ENCODE data around the gene ITGB4. TPM values are rescaled to one million over a fixed set of nuclear protein-coding genes. Genes with fewer than 3 reads are reported as not detected.
A peak's percentile ranks its signal among the peaks of the same experiment; 100 is the strongest.

The ITGB4 gene
- total RNA-seq, 6 experiments from 2014 or later, result 0.28 to 1.0 (median 0.76) TPM; not detected in 1

DNA sequence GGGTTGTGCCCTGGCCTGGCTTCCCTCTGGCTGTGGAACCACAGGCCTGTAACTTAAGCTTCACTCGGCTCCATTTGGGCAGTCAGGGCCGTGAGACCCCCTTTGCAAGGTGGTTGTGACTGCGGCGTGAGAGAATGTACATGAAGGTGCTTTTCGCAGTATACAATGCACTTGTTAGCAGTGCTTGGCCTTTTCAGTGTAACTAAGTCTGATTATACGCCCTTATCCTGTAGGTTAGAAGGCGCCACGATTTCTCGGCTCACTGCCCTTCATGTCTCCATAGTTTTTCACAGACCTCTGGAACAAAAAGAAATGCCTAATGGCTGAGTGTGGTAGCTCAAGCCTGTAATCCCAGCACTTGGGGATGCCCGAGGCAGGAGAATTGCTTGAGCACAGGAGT lies 40.8 kb upstream of the ITGB4 start:
- Mint-ChIP-seq H3K4me3 (peak overlapping the region; percentile 63), H3K9me3 (no peaks in the 10 kb centered on the region), H3K27ac (peak overlapping the region; percentile 78), H3K4me1 (ENCODE audit: low read depth) (peaks cover 79% of the 10 kb centered on the region), H3K36me3 (ENCODE audit: low read depth) (peaks cover 33% of the 10 kb centered on the region), H3K27me3 (ENCODE audit: insufficient read depth) (peaks cover 5% of the 10 kb centered on the region; the same call in 1 of the 2 replicates)
- no peak for DNase-seq
- TF ChIP-seq, protein P1, sequence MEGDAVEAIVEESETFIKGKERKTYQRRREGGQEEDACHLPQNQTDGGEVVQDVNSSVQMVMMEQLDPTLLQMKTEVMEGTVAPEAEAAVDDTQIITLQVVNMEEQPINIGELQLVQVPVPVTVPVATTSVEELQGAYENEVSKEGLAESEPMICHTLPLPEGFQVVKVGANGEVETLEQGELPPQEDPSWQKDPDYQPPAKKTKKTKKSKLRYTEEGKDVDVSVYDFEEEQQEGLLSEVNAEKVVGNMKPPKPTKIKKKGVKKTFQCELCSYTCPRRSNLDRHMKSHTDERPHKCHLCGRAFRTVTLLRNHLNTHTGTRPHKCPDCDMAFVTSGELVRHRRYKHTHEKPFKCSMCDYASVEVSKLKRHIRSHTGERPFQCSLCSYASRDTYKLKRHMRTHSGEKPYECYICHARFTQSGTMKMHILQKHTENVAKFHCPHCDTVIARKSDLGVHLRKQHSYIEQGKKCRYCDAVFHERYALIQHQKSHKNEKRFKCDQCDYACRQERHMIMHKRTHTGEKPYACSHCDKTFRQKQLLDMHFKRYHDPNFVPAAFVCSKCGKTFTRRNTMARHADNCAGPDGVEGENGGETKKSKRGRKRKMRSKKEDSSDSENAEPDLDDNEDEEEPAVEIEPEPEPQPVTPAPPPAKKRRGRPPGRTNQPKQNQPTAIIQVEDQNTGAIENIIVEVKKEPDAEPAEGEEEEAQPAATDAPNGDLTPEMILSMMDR (IDR thresholded peaks at IDR 0.05), result no peak

DNA sequence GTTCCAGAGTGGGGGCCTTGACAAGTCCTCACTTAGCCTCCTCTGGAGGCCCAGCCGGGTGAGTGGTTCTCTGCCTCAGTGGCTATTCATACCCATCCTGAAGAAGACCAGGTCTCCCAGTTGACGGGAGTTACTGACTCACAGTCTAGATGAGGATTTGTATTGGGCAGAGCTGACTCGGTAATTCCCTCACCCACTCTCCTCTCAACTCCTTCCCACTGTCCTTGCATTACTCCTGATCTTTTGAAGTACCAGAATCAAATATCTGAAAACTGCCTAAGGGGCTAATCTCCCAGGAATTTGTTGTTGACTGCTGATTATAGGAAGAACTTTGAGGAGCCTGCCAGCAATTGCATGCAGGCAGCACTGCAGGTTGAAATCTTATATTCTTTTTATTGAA lies 40.0 kb upstream of the ITGB4 start:
- peak; percentile 81 for DNase-seq
- Mint-ChIP-seq H3K9me3 (no peaks in the 10 kb centered on the region), H3K36me3 (ENCODE audit: low read depth) (peaks cover 39% of the 10 kb centered on the region), H3K4me1 (ENCODE audit: low read depth) (peaks cover 83% of the 10 kb centered on the region), H3K4me3 (peak overlapping the region; percentile 38), H3K27ac (peak overlapping the region; percentile 78), H3K27me3 (ENCODE audit: insufficient read depth) (peaks cover 5% of the 10 kb centered on the region; the same call in 1 of the 2 replicates)
- TF ChIP-seq, protein P1 (IDR thresholded peaks at IDR 0.05), result no peak

DNA sequence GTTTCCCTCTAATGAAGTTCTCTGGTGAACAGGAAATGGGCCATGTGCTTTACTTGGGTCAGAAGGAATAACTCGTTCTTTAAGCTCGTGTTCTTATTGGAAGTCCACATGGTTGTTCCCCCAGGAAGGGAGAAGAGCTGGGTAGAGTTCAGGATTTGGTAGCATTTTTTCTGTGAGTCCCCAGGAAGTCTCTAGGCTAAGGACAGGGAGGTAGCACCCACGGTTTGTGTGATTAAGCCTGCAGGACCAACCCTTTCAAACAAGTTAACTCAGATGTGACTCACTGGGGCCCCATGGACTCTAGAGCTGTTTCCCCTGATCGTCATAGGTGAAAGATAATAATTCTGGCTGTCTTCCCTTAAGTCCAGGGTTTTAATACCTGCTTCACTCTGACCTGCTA lies 37.7 kb upstream of the ITGB4 start:
- Mint-ChIP-seq H3K9me3 (no peaks in the 10 kb centered on the region), H3K4me1 (ENCODE audit: low read depth) (peaks cover 87% of the 10 kb centered on the region), H3K27me3 (ENCODE audit: insufficient read depth) (peaks cover 5% of the 10 kb centered on the region; the same call in 1 of the 2 replicates), H3K36me3 (ENCODE audit: low read depth) (peaks cover 42% of the 10 kb centered on the region), H3K4me3 (peak overlapping the region; percentile 78), H3K27ac (peak overlapping the region; percentile 96)
- TF ChIP-seq, protein P1 (IDR thresholded peaks at IDR 0.05), result no peak
- DNase-seq, result peak; percentile 86

DNA sequence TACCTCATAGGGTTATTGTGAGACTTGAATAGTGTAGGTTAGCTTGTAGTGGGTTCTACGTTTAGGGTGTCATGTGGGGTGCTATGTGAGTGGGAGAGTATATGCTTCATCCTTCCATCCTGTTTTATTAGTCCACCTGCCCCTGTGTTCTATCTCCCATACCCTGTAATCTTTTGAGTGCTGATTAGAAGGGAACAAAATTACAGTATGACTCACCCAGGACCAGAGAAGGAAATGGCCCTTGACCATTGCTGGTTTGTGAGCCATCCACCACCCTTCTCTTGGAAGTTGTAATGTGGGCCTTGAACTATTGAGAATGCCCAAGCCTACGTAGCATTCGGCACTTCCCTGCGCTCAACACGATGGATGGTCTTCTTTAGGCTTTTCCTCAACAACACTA lies 37.0 kb upstream of the ITGB4 start:
- Mint-ChIP-seq H3K27me3 (ENCODE audit: insufficient read depth) (peaks cover 5% of the 10 kb centered on the region), H3K4me1 (ENCODE audit: low read depth) (peaks cover 88% of the 10 kb centered on the region), H3K27ac (peak overlapping the region; percentile 96), H3K36me3 (ENCODE audit: low read depth) (peaks cover 44% of the 10 kb centered on the region), H3K4me3 (peak overlapping the region; percentile 78), H3K9me3 (no peaks in the 10 kb centered on the region)
- peak; percentile 39 for DNase-seq
- TF ChIP-seq, protein P1 (IDR thresholded peaks at IDR 0.05), result no peak

DNA sequence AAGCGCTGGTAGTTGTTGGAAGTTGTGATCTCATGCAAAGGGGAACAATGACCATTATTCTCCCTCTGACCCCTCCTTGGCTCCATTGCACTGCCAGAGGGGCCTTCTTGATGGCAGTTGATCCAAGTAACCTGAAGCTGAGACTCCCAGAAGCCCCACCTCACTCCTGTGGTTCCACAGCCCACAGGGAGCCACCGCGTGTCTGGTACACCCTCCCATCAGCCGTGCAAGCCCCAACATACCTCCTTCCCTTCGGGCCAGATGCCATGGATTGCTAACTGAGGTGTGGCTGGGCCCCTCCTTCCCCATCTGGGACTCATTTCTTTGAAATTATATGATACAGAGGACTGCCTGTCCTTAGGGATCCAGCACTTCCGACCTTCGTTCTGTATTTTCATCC lies 36.3 kb upstream of the ITGB4 start:
- peak; percentile 62 for DNase-seq
- peaks cover 88% of the 10 kb centered on the region for H3K4me1 Mint-ChIP-seq (ENCODE audit: low read depth)
- H3K27ac Mint-ChIP-seq, result peak overlapping the region; percentile 96
- TF ChIP-seq, protein P1 (IDR thresholded peaks at IDR 0.05), result no peak
- H3K36me3 Mint-ChIP-seq (ENCODE audit: low read depth), result peaks cover 43% of the 10 kb centered on the region
- peak overlapping the region; percentile 78 for H3K4me3 Mint-ChIP-seq
- peaks cover 5% of the 10 kb centered on the region for H3K27me3 Mint-ChIP-seq (ENCODE audit: insufficient read depth)
- H3K9me3 Mint-ChIP-seq, result no peaks in the 10 kb centered on the region

DNA sequence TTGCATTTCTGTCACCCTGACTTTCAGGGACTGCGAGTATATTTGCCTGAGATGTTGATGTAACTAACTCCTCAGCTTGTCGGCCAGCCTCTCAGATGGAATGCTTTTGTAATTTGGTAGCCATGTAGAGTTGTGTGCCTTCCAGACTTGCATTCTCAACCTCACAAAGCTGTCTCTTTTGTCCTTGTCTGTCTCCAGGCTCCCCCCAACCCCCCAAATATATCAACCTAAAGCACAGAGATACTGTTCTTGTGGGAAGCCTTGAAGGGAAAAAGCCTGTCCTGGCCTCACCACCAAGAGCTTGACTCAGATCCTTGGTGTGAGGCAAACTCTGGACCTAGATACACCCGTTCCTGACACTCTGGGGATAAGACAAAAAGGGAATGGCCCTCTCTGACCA lies 35.8 kb upstream of the ITGB4 start:
- H3K9me3 Mint-ChIP-seq, result no peaks in the 10 kb centered on the region
- DNase-seq, result no peak
- peaks cover 41% of the 10 kb centered on the region for H3K36me3 Mint-ChIP-seq (ENCODE audit: low read depth)
- H3K27ac Mint-ChIP-seq, result peak overlapping the region; percentile 96
- H3K4me3 Mint-ChIP-seq, result peak overlapping the region; percentile 78
- TF ChIP-seq, protein P1 (IDR thresholded peaks at IDR 0.05), result no peak
- peaks cover 88% of the 10 kb centered on the region for H3K4me1 Mint-ChIP-seq (ENCODE audit: low read depth)
- H3K27me3 Mint-ChIP-seq (ENCODE audit: insufficient read depth), result peaks cover 5% of the 10 kb centered on the region

Data from HFFc6 (cell line).